Esophagus squamous epithelium (tissue), 5 donors: ENCODE results near the gene TRAF2. TPM values are rescaled to one million over a fixed set of nuclear protein-coding genes. Genes with fewer than 3 reads are reported as not detected.

Source experiments
- DNase-seq: peaks from one replicate; lab custom pipeline; 2025; lab: John Stamatoyannopoulos, UW
- H3K27ac ChIP-seq, 4 donors: fragments of 200-600 bp; sonication (generic); one replicate each; pipeline ENCODE4 v1.5.1; 2016 to 2019; ENCODE audit warnings: mild to moderate bottlenecking in 1 of 4
- H3K27me3 ChIP-seq, 4 donors: fragments of 200-600 bp; sonication (generic); 1 replicate in 3 of 4; 2 replicates in 1 of 4; pipeline versions ENCODE4 v1.5.1 to v1.6.0; 2017 to 2021; ENCODE audit warnings: antibody characterized with exemption in 1 of 4
- H3K36me3 ChIP-seq, 3 donors: fragments of 200-600 bp; sonication (generic); one replicate each; pipeline ENCODE4 v1.5.1; 2016 to 2019
- H3K4me1 ChIP-seq, 3 donors: fragments of 200-600 bp; sonication (generic); one replicate each; pipeline ENCODE4 v1.5.1; 2017 to 2019
- H3K4me3 ChIP-seq, 4 donors: fragments of 200-600 bp; sonication (generic); 1 replicate in 3 of 4; 2 replicates in 1 of 4; pipeline ENCODE4 v1.5.1; 2016 to 2019; ENCODE audit warnings: mild to moderate bottlenecking in 2 of 4, moderate library complexity in 1 of 4
- H3K9me3 ChIP-seq, 3 donors: fragments of 200-600 bp; sonication (generic); one replicate each; pipeline ENCODE4 v1.5.1; 2016 to 2019
- CTCF ChIP-seq, 6 experiments: fragments of 450-650 bp in 4 of 6; fragments of 200-600 bp in 2 of 6; sonication (generic) in 2 of 6; IDR thresholded peaks; one replicate each; pipeline ENCODE4 v1.5.1; 2016 to 2019; ENCODE audit warnings: antibody characterized with exemption in 6 of 6, mild to moderate bottlenecking in 4 of 6, moderate library complexity in 4 of 6
- POLR2A ChIP-seq, 4 donors: fragments of 450-650 bp; IDR thresholded peaks; one replicate each; pipeline ENCODE4 v1.6.1; 2017; ENCODE audit warnings: antibody characterized with exemption in 4 of 4, mild to moderate bottlenecking in 4 of 4, moderate library complexity in 3 of 4
- WGBS, 2 donors: methylation state at CpG; one replicate each; pipeline ENCODE4 v1.1.5; 2018; 5-methylcytosine and 5-hydroxymethylcytosine counted together
- intact Hi-C: fragments of 100-400 bp; cut with DNase I; formaldehyde crosslinking; loops from one replicate; pipeline ENCODE4 v1.15.0; 2022
- total RNA-seq, 4 donors: library from RNA; depleted of rRNA; stranded (reverse); fragments of >200 nt; gene quantifications; one replicate each; pipeline ENCODE4 v1.1.0, GENCODE V29; 2016
- donor health status: DM: yes; HTN: yes; CAD: no.

TRAF2 gene
- total RNA-seq, 4 donors from 2014 or later = 8.0 to 20.9 (median 13.2) TPM

GRCh38 chr9:136939996-136940525 is 53.7 kb downstream of the TRAF2 start:
- Histone ChIP-seq H3K4me3 (no peak overlapping the region), H3K27ac (no peak overlapping the region), H3K36me3 (peaks cover 24 to 60% (median 31%) of the 10 kb centered on the region in 3 donors), H3K4me1 (peaks cover 15 to 28% (median 15%) of the 10 kb centered on the region in 3 donors), H3K27me3 (no peaks in the 10 kb centered on the region), H3K9me3 (no peaks in the 10 kb centered on the region)
- intact Hi-C loops = loop anchor here (5.0 to 10.0 kb wide), 2 partner anchors 85 to 87 kb away; partner anchors contain the start of genes ABCA2 and MAMDC4
- no peak for DNase-seq
- TF ChIP-seq POLR2A (IDR thresholded peaks at IDR 0.05) (no peak), CTCF (IDR thresholded peaks at IDR 0.05) (no peak)
- WGBS, 2 donors = 49% methylated on average over 8 of the region's 16 CpGs; no CpG with 5 or more reads in 1 of the 2 donors

GRCh38 chr9:136940526-136941230 is 54.4 kb downstream of the TRAF2 start:
- Histone ChIP-seq H3K27me3 (no peaks in the 10 kb centered on the region), H3K9me3 (no peaks in the 10 kb centered on the region), H3K4me3 (no peak overlapping the region), H3K36me3 (peaks cover 24 to 60% (median 31%) of the 10 kb centered on the region in 3 donors), H3K27ac (no peak overlapping the region), H3K4me1 (peaks cover 15 to 32% (median 16%) of the 10 kb centered on the region in 3 donors)
- intact Hi-C loops = loop anchor here (5.0 to 10.0 kb wide), 2 partner anchors 86 to 87 kb away; partner anchors contain the start of genes ABCA2 and MAMDC4
- 86 to 97% methylated on average over 8 to 9 of the region's 42 CpGs for WGBS, 2 donors
- TF ChIP-seq POLR2A (IDR thresholded peaks at IDR 0.05) = no peak
- no peak for TF ChIP-seq CTCF (IDR thresholded peaks at IDR 0.05)
- no peak for DNase-seq

GRCh38 chr9:136941231-136942111 is 55.2 kb downstream of the TRAF2 start:
- peaks cover 24 to 60% (median 31%) of the 10 kb centered on the region in 3 donors for H3K36me3 ChIP-seq
- WGBS, 2 donors = 81 to 100% methylated on average over 3 to 5 of the region's 55 CpGs
- no peak overlapping the region for H3K4me3 ChIP-seq
- H3K9me3 ChIP-seq = no peaks in the 10 kb centered on the region
- no peak for DNase-seq
- peaks cover 15 to 32% (median 16%) of the 10 kb centered on the region in 3 donors for H3K4me1 ChIP-seq
- TF ChIP-seq POLR2A (IDR thresholded peaks at IDR 0.05) = no peak
- TF ChIP-seq CTCF (IDR thresholded peaks at IDR 0.05) = no peak
- H3K27ac ChIP-seq = no peak overlapping the region
- intact Hi-C loops = loop anchor here (5.0 to 10.0 kb wide), 2 partner anchors 86 to 87 kb away; partner anchors contain the start of genes ABCA2 and MAMDC4
- H3K27me3 ChIP-seq = no peaks in the 10 kb centered on the region

- whole genome bisulfite sequencing, 2 donors = 83 to 84% methylated on average over 6 to 8 of the region's 60 CpGs
- TF ChIP-seq CTCF (IDR thresholded peaks at IDR 0.05) (no peak), POLR2A (IDR thresholded peaks at IDR 0.05) (no peak)
- DNase-seq = no peak
Observed at GRCh38 chr9:136942112-136942880, 56.0 kb downstream of the TRAF2 start.

More at GRCh38 chr9:136942112-136942880, 56.0 kb downstream of the TRAF2 start:
- H3K27me3 ChIP-seq = no peaks in the 10 kb centered on the region
- peaks cover 24 to 58% (median 31%) of the 10 kb centered on the region in 3 donors for H3K36me3 ChIP-seq
- H3K4me1 ChIP-seq = peaks cover 15 to 38% (median 16%) of the 10 kb centered on the region in 3 donors
- intact Hi-C loops = loop anchor here (5.0 to 10.0 kb wide), 2 partner anchors 85 to 87 kb away; partner anchors contain the start of genes ABCA2 and MAMDC4
- no peak overlapping the region for H3K27ac ChIP-seq
- H3K9me3 ChIP-seq = no peaks in the 10 kb centered on the region
- peak overlapping the region in 1 of 4 donors; percentile 94 for H3K4me3 ChIP-seq
